ENCODE measurements around the gene CYCS.
"Not testable (repeated sequence)": the region's sequence is repeated elsewhere in the genome, so short reads cannot be mapped to it uniquely, and the experiment has no call there.

The CYCS gene

GRCh38 chr7:25118048-25118753, 6.9 kb downstream of the CYCS start:
- no peak for DNase-seq (ENCODE audit: low spot score)

GRCh38 chr7:25117226-25118047, 7.6 kb downstream of the CYCS start:
- DNase-seq (ENCODE audit: low spot score) = no peak

DNA sequence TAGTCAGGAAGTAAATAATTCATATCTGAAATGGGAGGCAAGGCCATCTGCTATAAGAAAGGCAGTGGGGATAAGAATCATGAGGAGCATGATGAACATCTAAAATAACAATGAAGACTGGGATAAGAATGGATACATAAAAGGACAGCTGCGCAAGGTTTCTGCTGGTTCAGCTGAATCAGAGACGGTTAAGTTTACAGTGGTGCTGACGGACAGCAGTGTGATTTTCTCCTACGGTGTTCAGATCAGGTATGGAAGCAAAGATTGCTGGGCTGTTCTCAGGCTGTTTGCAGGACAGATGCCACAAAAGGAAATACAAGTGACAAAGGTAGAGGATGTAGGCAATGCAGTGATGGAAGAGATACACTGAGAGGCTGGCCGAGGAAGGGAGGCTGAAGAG, 8.4 kb downstream of the CYCS start:
- no peak for DNase-seq (ENCODE audit: low spot score)

DNA sequence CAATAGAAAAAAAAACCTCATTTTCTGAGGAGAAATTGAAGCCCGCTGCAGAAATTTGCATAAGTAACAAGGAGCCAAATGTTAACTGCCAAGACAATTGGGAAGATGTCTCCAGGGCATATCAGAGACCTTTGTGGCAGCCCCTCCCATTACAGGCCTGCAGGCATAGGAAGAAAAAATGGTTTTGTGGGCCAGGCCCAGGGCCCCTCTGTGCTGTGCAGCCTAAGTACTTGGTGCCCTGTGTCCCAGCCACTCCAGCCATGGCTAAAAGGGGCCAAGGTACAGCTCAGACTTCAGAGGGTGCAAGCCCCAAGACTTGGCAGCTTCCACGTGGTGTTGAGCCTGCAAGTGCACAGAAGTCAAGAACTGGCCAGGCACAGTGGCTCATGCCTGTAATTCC, 14.5 kb downstream of the CYCS start:
- DNase-seq (ENCODE audit: low spot score) = not testable (repeated sequence)

- DNase-seq (ENCODE audit: low spot score) = no peak
Observed at GRCh38 chr7:25109276-25109675, 15.8 kb downstream of the CYCS start.

DNA sequence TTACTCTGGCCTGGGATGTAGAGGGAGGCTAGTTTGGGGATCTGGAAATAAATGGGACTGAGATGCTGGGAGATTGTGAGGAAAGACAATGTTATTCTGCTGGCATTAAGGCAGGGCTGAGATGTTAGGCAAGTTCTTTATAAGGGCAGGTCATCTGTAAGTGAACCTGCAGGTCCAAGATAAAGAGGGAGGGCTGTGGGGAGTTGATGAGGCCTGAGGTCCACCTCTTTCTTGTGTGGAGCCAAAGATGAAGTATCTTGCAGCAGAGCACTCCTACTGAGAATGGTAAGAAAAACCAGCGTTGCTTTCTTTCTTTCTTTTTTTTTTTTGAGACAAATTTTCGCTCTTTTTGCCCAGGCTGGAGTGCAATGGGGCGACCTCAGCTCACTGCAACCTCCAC, 19.1 kb downstream of the CYCS start:
- DNase-seq (ENCODE audit: low spot score) = peak; percentile 43

- no peak for DNase-seq (ENCODE audit: low spot score)
Observed at GRCh38 chr7:25103773-25104172, 21.3 kb downstream of the CYCS start.

DNA sequence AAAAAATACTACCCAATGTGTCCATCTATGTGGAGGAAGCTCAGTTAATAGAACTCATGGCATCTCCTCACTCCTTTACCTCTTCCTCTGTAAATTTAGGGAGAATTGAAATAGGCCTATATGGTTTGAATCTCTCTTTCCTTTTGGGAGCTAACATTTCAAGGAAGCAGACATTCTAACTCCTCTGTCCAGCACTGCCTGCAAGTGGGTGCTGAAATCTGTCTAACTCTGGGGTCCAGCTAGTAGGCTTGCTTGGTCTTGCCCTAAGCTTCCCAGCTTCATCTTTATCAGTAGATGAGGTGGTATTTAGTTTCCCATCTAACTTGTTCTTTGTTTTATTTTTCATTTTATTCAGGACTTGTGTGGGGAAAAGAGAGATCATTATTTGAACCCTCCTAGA, 23.2 kb downstream of the CYCS start:
- no peak for DNase-seq (ENCODE audit: low spot score)

DNA sequence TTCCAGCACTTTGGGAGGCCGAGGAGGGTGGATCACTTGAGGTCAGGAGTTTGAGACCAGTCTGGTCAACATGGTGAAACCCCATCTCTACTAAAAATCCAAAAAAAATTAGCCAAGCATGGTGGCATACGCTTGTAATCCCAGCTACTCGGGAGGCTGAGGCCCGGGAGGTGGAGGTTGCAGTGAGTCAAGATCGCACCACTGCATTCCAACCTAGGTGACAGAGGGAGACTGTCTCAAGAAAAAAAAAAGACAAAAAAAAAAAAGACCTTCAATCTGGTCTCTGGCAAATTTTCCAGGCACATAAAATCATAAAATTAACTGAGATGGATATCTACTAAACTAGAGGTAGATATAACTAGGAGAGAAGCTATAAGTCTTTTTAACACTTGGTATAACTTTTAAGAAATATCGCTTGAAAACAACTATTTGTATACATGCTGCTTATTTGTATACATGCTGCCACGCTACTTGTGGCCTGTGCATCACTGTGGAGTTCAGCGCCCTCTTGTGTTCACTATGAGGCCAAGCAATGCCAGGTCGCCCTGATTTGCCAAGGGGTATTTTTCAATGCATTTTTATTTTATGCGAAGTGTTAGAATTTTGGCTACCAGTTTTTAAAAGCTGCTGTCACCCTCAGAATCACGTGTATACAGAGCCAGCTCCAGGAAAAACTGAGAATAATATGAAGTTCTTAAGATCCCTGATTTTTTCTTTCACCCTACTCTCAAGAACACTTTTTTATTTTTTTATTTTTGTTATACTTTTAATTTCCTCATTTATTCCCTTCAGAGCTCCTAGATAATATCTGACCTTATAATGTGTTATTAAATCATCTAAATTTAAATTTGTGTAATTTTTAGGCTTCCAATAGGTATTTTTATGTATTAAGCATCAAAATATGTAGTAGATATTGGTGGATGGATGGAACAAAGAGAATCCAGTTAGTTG, 26.7 kb downstream of the CYCS start:
- peak; percentile 77 for DNase-seq (ENCODE audit: low spot score)

GRCh38 chr7:25095516-25096345, 29.3 kb downstream of the CYCS start:
- no peak for DNase-seq (ENCODE audit: low spot score)

GRCh38 chr7:25093268-25093826, 31.7 kb downstream of the CYCS start:
- peak; percentile 78 for DNase-seq (ENCODE audit: low spot score)

- DNase-seq (ENCODE audit: low spot score) = no peak
Observed at GRCh38 chr7:25091779-25092178, 33.3 kb downstream of the CYCS start.

- no peak for DNase-seq (ENCODE audit: low spot score)
Observed at GRCh38 chr7:25091176-25091575, 33.9 kb downstream of the CYCS start.

- no peak for DNase-seq (ENCODE audit: low spot score)
Observed at GRCh38 chr7:25090374-25090773, 34.7 kb downstream of the CYCS start.

GRCh38 chr7:25087855-25088254, 37.2 kb downstream of the CYCS start:
- no peak for DNase-seq (ENCODE audit: low spot score)

- no peak for DNase-seq (ENCODE audit: low spot score)
Observed at GRCh38 chr7:25084821-25085220, 40.2 kb downstream of the CYCS start.

GRCh38 chr7:25083201-25083600, 41.9 kb downstream of the CYCS start:
- no peak for DNase-seq (ENCODE audit: low spot score)

DNA sequence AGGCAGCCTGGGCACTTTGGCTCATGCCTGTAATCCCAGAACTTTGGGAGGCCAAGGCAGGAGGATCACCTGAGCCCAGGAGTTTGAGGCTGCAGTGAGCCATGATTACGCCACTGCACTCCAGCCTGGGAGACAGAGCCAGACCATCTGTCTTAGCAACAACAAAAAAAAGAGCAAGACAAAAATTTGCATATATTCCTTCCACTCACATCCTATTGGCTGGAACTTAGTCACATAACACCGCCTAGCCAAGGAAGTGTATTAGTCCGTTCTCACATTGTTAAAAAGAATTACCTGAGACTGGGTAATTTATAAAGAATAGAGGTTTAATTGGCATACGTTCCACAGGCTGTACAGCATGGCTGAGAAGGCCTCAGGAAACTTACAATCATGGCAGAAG, 43.0 kb downstream of the CYCS start:
- not testable (repeated sequence) for DNase-seq (ENCODE audit: low spot score)

DNA sequence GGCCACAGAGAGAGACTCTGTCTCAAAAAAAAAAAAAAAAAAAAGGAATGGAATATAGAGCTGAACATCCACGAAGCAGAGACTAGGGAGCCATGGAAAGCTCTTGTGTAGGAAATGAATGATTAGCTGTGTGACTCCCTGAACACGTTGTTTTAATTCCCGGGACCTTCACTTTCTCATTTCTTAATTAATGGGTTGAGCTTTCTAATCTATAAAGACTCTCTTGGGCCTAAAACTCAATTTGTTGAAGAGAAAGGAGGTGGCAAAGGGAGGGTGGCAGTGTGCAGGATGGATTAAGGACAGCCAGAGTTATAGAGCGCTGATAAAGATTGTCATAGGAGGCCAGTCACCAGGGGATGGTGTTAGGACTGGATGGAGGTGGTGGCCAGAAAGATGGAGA, 48.0 kb downstream of the CYCS start:
- no peak for DNase-seq (ENCODE audit: low spot score)

DNA sequence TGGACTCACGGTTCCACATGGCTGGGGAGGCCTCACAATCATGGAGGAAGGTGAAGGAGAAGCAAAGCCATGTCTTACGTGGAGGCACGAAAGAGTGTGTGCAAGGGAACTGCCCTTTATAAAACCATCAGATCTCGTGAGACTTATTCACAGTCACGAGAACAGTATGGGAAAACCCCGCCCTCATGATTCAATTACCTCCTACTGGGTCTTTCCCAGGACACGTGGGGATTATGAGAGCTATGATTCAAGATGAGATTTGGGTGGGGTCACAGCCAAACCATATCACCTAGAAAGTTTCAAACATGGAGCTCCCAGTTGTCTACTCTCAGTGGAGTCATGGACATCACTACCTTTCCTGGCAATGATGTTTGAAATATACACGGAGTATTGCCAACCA, 49.6 kb downstream of the CYCS start:
- no peak for DNase-seq (ENCODE audit: low spot score)

DNA sequence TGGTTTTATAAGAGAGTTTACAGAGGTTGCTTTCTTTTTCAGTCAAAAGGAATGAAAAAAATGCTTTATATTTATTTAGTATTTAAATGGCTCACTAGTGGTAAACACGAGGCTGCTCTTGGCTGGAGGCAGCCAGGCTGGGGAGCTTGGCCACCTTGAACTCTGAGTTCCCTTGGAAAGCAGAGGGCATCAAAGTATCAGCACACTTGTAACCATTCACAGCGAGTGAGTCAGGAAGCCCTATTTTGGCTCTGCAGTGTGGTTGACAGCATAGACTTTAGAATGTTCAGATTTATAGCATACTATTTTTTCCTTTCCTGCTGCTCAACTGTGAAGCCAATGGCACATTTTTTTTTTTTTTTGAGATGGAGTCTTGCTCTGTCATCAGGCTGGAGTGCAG, 51.6 kb downstream of the CYCS start:
- DNase-seq (ENCODE audit: low spot score) = no peak
